H1 (cell line): ENCODE results near the gene GUCY2F. TPM values are rescaled to one million over a fixed set of nuclear protein-coding genes. Genes with fewer than 3 reads are reported as not detected.

Experiments used
- CTCF ChIA-PET: fragments of 300-600 bp; sonication (Branson Sonifier 250); formaldehyde crosslinking; loops from one replicate; lab custom pipeline; 2021; ENCODE audit not compliant: partially characterized antibody; lab: Charles Lee
- POLR2A ChIA-PET: fragments of 300-600 bp; sonication (Branson Sonifier 250); formaldehyde crosslinking; loops from one replicate; lab custom pipeline; 2021; ENCODE audit warnings: inconsistent platforms; ENCODE audit not compliant: partially characterized antibody; lab: Charles Lee
- DNase-seq, 2 experiments: peaks; one replicate each; pipeline versions ENCODE4 v3.0.0 to v3.0.0-alpha.2; 2010 to 2022; ENCODE audit warnings: low spot score in 2 of 2, low read depth in 1 of 2, mixed read lengths in 1 of 2
- FAIRE-seq: peaks from 2 replicates; lab custom pipeline; 2011; peaks lifted over from hg19 to GRCh38; lab: Jason Lieb, UNC
- H2AFZ ChIP-seq: 2 replicates; pipeline ENCODE4 v1.8.1; 2012; ENCODE audit warnings: low read length, inconsistent platforms
- H2AK5ac ChIP-seq: 2 replicates; pipeline ENCODE4 v1.6.1; 2013; ENCODE audit warnings: low read depth, low read length
- H2BK120ac ChIP-seq: replicated peaks from 2 replicates; pipeline ENCODE3; 2013; ENCODE audit warnings: low read depth, low read length, inconsistent platforms
- H2BK12ac ChIP-seq: 2 replicates; pipeline ENCODE4 v1.6.1; 2013; ENCODE audit warnings: low read depth, low read length
- H2BK15ac ChIP-seq: 2 replicates; pipeline ENCODE4 v1.6.1; 2013; ENCODE audit warnings: low read length
- H2BK20ac ChIP-seq: 2 replicates; pipeline ENCODE4 v1.6.1; 2013; ENCODE audit warnings: low read length
- H2BK5ac ChIP-seq: 2 replicates; pipeline ENCODE4 v1.6.1; 2013; ENCODE audit warnings: low read depth, low read length
- H3K14ac ChIP-seq: 2 replicates; pipeline ENCODE4 v1.6.1; 2013; ENCODE audit warnings: inconsistent platforms; ENCODE audit not compliant: insufficient read length
- H3K18ac ChIP-seq: 2 replicates; pipeline ENCODE4 v1.6.1; 2013; ENCODE audit warnings: low read length; ENCODE audit errors: extremely low read depth
- H3K23ac ChIP-seq: 2 replicates; pipeline ENCODE4 v1.6.1; 2013; ENCODE audit warnings: inconsistent platforms; ENCODE audit not compliant: insufficient read length
- H3K23me2 ChIP-seq: 2 replicates; pipeline ENCODE4 v1.6.1; 2013; ENCODE audit warnings: low read depth, low read length
- H3K27ac ChIP-seq: 2 replicates; pipeline ENCODE4 v1.6.1; 2011; ENCODE audit warnings: low read depth, low read length, inconsistent platforms
- H3K27me3 ChIP-seq, 4 experiments: replicated peaks in 1 of 4; 1 replicate in 1 of 4; 2 replicates in 3 of 4; pipeline versions ENCODE4 v1.6.1 to v1.8.1; 2011 to 2013; ENCODE audit warnings: low read length in 3 of 4, mild to moderate bottlenecking in 3 of 4, inconsistent platforms in 2 of 4, mixed read lengths in 2 of 4, moderate library complexity in 1 of 4; ENCODE audit not compliant: control insufficient read depth in 3 of 4, insufficient read depth in 3 of 4; ENCODE audit errors: extremely low read depth in 1 of 4
- H3K36me3 ChIP-seq, 4 experiments: 2 replicates each; pipeline versions ENCODE4 v1.6.1 to v1.8.1; 2011 to 2013; ENCODE audit warnings: mild to moderate bottlenecking in 4 of 4, low read length in 3 of 4, moderate library complexity in 2 of 4, control low read depth in 1 of 4, inconsistent platforms in 1 of 4; ENCODE audit not compliant: insufficient read depth in 4 of 4, control insufficient read depth in 2 of 4
- H3K4ac ChIP-seq: replicated peaks from 2 replicates; pipeline ENCODE3; 2013; ENCODE audit warnings: low read length, low read depth, mixed read lengths, inconsistent platforms; ENCODE audit not compliant: insufficient read length
- H3K4me1 ChIP-seq, 4 experiments: replicated peaks in 1 of 4; 1 replicate in 1 of 4; 2 replicates in 3 of 4; pipeline versions ENCODE4 v1.6.1 to v1.8.1; 2011 to 2013; ENCODE audit warnings: low read length in 3 of 4, inconsistent platforms in 2 of 4, mixed read lengths in 1 of 4; ENCODE audit not compliant: insufficient read depth in 4 of 4, control insufficient read depth in 3 of 4
- H3K4me2 ChIP-seq, 2 experiments: 2 replicates each; pipeline versions ENCODE4 v1.6.1 to v1.8.1; 2011 to 2013; ENCODE audit warnings: low read depth in 2 of 2, low read length in 2 of 2, control low read depth in 1 of 2, inconsistent platforms in 1 of 2, mild to moderate bottlenecking in 1 of 2; ENCODE audit not compliant: insufficient read depth in 1 of 2
- H3K4me3 ChIP-seq, 4 experiments: fragments of 200-600, 300-600 bp in 1 of 4; sonication (generic), shearing (Covaris generic), sonication (Bioruptor Twin) in 1 of 4; 2 replicates each; pipeline versions ENCODE4 v1.5.1 to v1.8.1; 2011 to 2016; ENCODE audit warnings: low read length in 4 of 4, low read depth in 3 of 4, control low read depth in 2 of 4, inconsistent platforms in 2 of 4, mild to moderate bottlenecking in 2 of 4, mixed read lengths in 1 of 4, moderate library complexity in 1 of 4; ENCODE audit not compliant: insufficient read depth in 2 of 4; ENCODE audit errors: extremely low read depth in 1 of 4
- H3K56ac ChIP-seq: replicated peaks from 2 replicates; pipeline ENCODE3; 2013; ENCODE audit warnings: low read depth, mild to moderate bottlenecking, mixed read lengths, low read length, inconsistent platforms; ENCODE audit not compliant: insufficient read length
- H3K79me1 ChIP-seq: 2 replicates; pipeline ENCODE4 v1.6.1; 2013; ENCODE audit warnings: low read depth, low read length, control low read depth
- H3K79me2 ChIP-seq, 2 experiments: 2 replicates each; pipeline versions ENCODE4 v1.6.1 to v1.8.1; 2012 to 2013; ENCODE audit warnings: low read length in 2 of 2, mild to moderate bottlenecking in 2 of 2, inconsistent platforms in 1 of 2; ENCODE audit not compliant: insufficient read depth in 2 of 2, control insufficient read depth in 1 of 2
- H3K9ac ChIP-seq, 4 experiments: replicated peaks in 1 of 4; 1 replicate in 1 of 4; 2 replicates in 3 of 4; pipeline versions ENCODE4 v1.6.1 to v1.8.1; 2011 to 2013; ENCODE audit warnings: low read depth in 3 of 4, low read length in 3 of 4, control low read depth in 2 of 4, mild to moderate bottlenecking in 2 of 4, moderate library complexity in 2 of 4, inconsistent platforms in 1 of 4; ENCODE audit errors: extremely low read depth in 1 of 4
- H3K9me3 ChIP-seq, 2 experiments: 2 replicates each; pipeline versions ENCODE4 v1.6.1 to v1.8.1; 2012 to 2013; ENCODE audit warnings: mild to moderate bottlenecking in 2 of 2, moderate library complexity in 2 of 2, control low read depth in 1 of 2, inconsistent platforms in 1 of 2, low read depth in 1 of 2, low read length in 1 of 2, mixed read lengths in 1 of 2; ENCODE audit not compliant: insufficient read depth in 2 of 2
- H4K20me1 ChIP-seq, 2 experiments: replicated peaks in 1 of 2; 2 replicates each; pipeline versions ENCODE3 to v1.8.1; 2011 to 2013; ENCODE audit warnings: inconsistent platforms in 2 of 2, low read length in 2 of 2, mild to moderate bottlenecking in 1 of 2; ENCODE audit not compliant: insufficient read depth in 2 of 2, control insufficient read depth in 1 of 2
- H4K5ac ChIP-seq: 2 replicates; pipeline ENCODE4 v1.6.1; 2013; ENCODE audit warnings: low read length, low read depth, mixed read lengths, inconsistent platforms; ENCODE audit not compliant: insufficient read length
- H4K8ac ChIP-seq: 2 replicates; pipeline ENCODE4 v1.8.0; 2013; ENCODE audit warnings: mild to moderate bottlenecking, moderate library complexity, low read length, inconsistent platforms; ENCODE audit not compliant: insufficient read depth; ENCODE audit errors: extremely low read depth
- H4K91ac ChIP-seq: replicated peaks from 2 replicates; pipeline ENCODE3; 2013; ENCODE audit warnings: low read length, mixed read lengths, inconsistent platforms; ENCODE audit not compliant: insufficient read length
- CREB1 ChIP-seq: IDR thresholded peaks from 2 replicates; pipeline ENCODE4 v1.6.1; 2012; ENCODE audit warnings: inconsistent platforms
- FOSL1 ChIP-seq: IDR thresholded peaks from 2 replicates; pipeline ENCODE4 v1.6.1; 2011; ENCODE audit warnings: mild to moderate bottlenecking, low read depth, low read length, moderate library complexity; ENCODE audit not compliant: insufficient read depth
- GTF2F1 ChIP-seq: IDR thresholded peaks from 2 replicates; pipeline ENCODE4 v1.6.1; 2012; ENCODE audit warnings: low read depth, low read length, improper control_type of control experiment, borderline replicate concordance
- HDAC6 ChIP-seq: IDR thresholded peaks from one replicate; pipeline ENCODE4 v1.7.1; 2012; ENCODE audit warnings: low read depth, mild to moderate bottlenecking, inconsistent platforms, low read length, moderate library complexity
- JUND ChIP-seq: IDR thresholded peaks from 2 replicates; pipeline ENCODE4 v1.6.1; 2011; ENCODE audit warnings: mild to moderate bottlenecking, improper control_type of control experiment, low read length
- NANOG ChIP-seq: IDR thresholded peaks from 2 replicates; pipeline ENCODE4 v1.6.1; 2011; ENCODE audit warnings: low read length, low read depth, mild to moderate bottlenecking, inconsistent platforms; ENCODE audit not compliant: insufficient read depth, poor library complexity, severe bottlenecking
- POU5F1 ChIP-seq: IDR thresholded peaks from 2 replicates; pipeline ENCODE4 v1.6.1; 2011; ENCODE audit warnings: low read depth, mild to moderate bottlenecking, low read length, moderate library complexity
- RFX5 ChIP-seq: IDR thresholded peaks from 2 replicates; pipeline ENCODE4 v1.6.1; 2011; ENCODE audit warnings: low read depth, low read length, improper control_type of control experiment, borderline replicate concordance
- SIX5 ChIP-seq: IDR thresholded peaks from 2 replicates; pipeline ENCODE4 v1.6.1; 2011; ENCODE audit warnings: mild to moderate bottlenecking, low read depth, low read length
- SP1 ChIP-seq: IDR thresholded peaks from 2 replicates; pipeline ENCODE4 v1.6.1; 2011; ENCODE audit warnings: low read depth, low read length
- SRF ChIP-seq: IDR thresholded peaks from 2 replicates; pipeline ENCODE4 v1.6.1; 2011; ENCODE audit warnings: mild to moderate bottlenecking, low read depth, low read length, moderate library complexity
- TAF7 ChIP-seq: optimal IDR thresholded peaks from 2 replicates; pipeline ENCODE3; 2011; ENCODE audit warnings: low read depth, mild to moderate bottlenecking, inconsistent platforms, low read length, moderate library complexity, borderline replicate concordance
- YY1 ChIP-seq: IDR thresholded peaks from 2 replicates; pipeline ENCODE4 v1.6.1; 2011; ENCODE audit warnings: low read depth, mild to moderate bottlenecking, low read length
- WGBS, 2 experiments: shearing (Covaris generic) in 1 of 2; methylation state at CpG; one replicate each; pipeline versions ENCODE4 v1.1.6 to v1.1.7; 2013 to 2015; ENCODE audit warnings: low lambda C conversion rate in 2 of 2, mixed read lengths in 2 of 2, inconsistent platforms in 1 of 2, low coverage in 1 of 2, missing lambda C conversion rate in 1 of 2; ENCODE audit not compliant: insufficient replicate concordance in 2 of 2, insufficient coverage in 1 of 2, insufficient read length in 1 of 2; ENCODE audit errors: extremely low coverage in 1 of 2, missing lambda C conversion rate in 1 of 2; 5-methylcytosine and 5-hydroxymethylcytosine counted together
- polyA plus RNA-seq, 7 experiments: library from polyadenylated mRNA; depleted of rRNA in 3 of 7; stranded (reverse) in 5 of 7; unstranded in 2 of 7; fragments of >200 nt in 5 of 7; fragments of 200-250 nt in 2 of 7; gene quantifications; 1 replicate in 5 of 7; 2 replicates in 1 of 7; 4 replicates in 1 of 7; pipeline versions ENCODE4 v1.2.1 to v1.2.3, GENCODE V29; 2011 to 2013; ENCODE audit warnings: missing spikeins in 2 of 7, mixed read lengths in 2 of 7
- total RNA-seq: library from RNA; stranded (reverse); fragmentation: NEBNext Ultra II Directional; extraction: Animal tissue kit (Norgen Biotek cat#: 25700); gene quantifications from 2 replicates; pipeline ENCODE4 v1.2.1, GENCODE V29; 2021
- TF ChIP-seq, protein P1 (sequence below): IDR thresholded peaks from 2 replicates; pipeline ENCODE4 v1.6.1; 2012; ENCODE audit warnings: inconsistent platforms

GUCY2F gene
- total and polyA plus RNA-seq, 2 of the 8 experiments (the other 6 are each of a cell fraction or from before 2014, with no cell fraction given): 0.02 TPM; not detected in 1

GRCh38 chrX:109382332-109382731, 99.6 kb downstream of the GUCY2F start:
- H2BK12ac ChIP-seq: no peak overlapping the region
- H3K4ac ChIP-seq: no peak overlapping the region
- H3K4me3 ChIP-seq: no peak overlapping the region
- H2BK120ac ChIP-seq: no peak overlapping the region
- no peaks in the 10 kb centered on the region for H3K4me1 ChIP-seq
- no peak overlapping the region for H2BK5ac ChIP-seq
- H2AK5ac ChIP-seq: no peak overlapping the region
- no peak overlapping the region for H4K5ac ChIP-seq
- H3K4me2 ChIP-seq: no peak overlapping the region
- no peak overlapping the region for H2BK20ac ChIP-seq
- H3K14ac ChIP-seq: no peak overlapping the region
- H3K23ac ChIP-seq: no peak overlapping the region
- H3K79me2 ChIP-seq: no peaks in the 10 kb centered on the region
- no peak overlapping the region for H3K27ac ChIP-seq
- FAIRE-seq: no peak
- no peak overlapping the region for H4K8ac ChIP-seq
- no peaks in the 10 kb centered on the region for H3K79me1 ChIP-seq
- H4K20me1 ChIP-seq: no peaks in the 10 kb centered on the region
- POLR2A ChIA-PET: no interaction called here
- H2AFZ ChIP-seq: no peak overlapping the region
- H2BK15ac ChIP-seq: no peak overlapping the region
- no peaks in the 10 kb centered on the region for H3K9me3 ChIP-seq
- no peaks in the 10 kb centered on the region for H3K23me2 ChIP-seq
- H3K56ac ChIP-seq: no peak overlapping the region
- 82% methylated on average over 4 of the region's 4 CpGs; no CpG with 5 or more reads in 1 of the 2 experiments for WGBS, 2 experiments
- H3K27me3 ChIP-seq: no peaks in the 10 kb centered on the region
- no peak for DNase-seq
- H3K9ac ChIP-seq: no peak overlapping the region
- no peaks in the 10 kb centered on the region for H3K36me3 ChIP-seq
- H4K91ac ChIP-seq: no peak overlapping the region
- CTCF ChIA-PET: interaction anchor here (1.3 to 1.6 kb wide), 2 partner anchors 61 to 649 kb away, joined by 3 to 5 read pairs; no protein-coding TSS in a partner anchor
- no peak overlapping the region for H3K18ac ChIP-seq
- no peak for TF ChIP-seq TAF7
- TF ChIP-seq JUND: no peak
- TF ChIP-seq, protein P1, sequence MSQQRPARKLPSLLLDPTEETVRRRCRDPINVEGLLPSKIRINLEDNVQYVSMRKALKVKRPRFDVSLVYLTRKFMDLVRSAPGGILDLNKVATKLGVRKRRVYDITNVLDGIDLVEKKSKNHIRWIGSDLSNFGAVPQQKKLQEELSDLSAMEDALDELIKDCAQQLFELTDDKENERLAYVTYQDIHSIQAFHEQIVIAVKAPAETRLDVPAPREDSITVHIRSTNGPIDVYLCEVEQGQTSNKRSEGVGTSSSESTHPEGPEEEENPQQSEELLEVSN: no peak
- TF ChIP-seq CREB1: no peak
- no peak for TF ChIP-seq HDAC6
- no peak for TF ChIP-seq SRF
- no peak for TF ChIP-seq SP1
- no peak for TF ChIP-seq GTF2F1
- no peak for TF ChIP-seq FOSL1
- no peak for TF ChIP-seq RFX5
- TF ChIP-seq YY1: no peak
- TF ChIP-seq NANOG: no peak
- TF ChIP-seq POU5F1: no peak
- TF ChIP-seq SIX5: no peak
